IMR-90 (cell line): ENCODE data around the gene TMEM107. TPM values are rescaled to one million over a fixed set of nuclear protein-coding genes. Genes with fewer than 3 reads are reported as not detected.

Experiments
- ATAC-seq: fragments of 200-7000 bp; cut with Tn5 transposase; 2 replicates; pipeline ENCODE4 v1.9.1; 2020; ENCODE audit warnings: low read depth, mild to moderate bottlenecking, moderate library complexity
- BruUV-seq: library from RNA; stranded (reverse); fragments of 400-500 nt; replicated peaks from 2 replicates; lab custom pipeline; 2021; lab: Mats Ljungman, UMichigan
- CTCF ChIA-PET: fragments of 300-600 bp; formaldehyde crosslinking; extraction: SDS; loops from one replicate; lab custom pipeline; 2021; ENCODE audit warnings: antibody characterized with exemption; lab: Yijun Ruan, JAX
- POLR2A ChIA-PET: fragments of 300-600 bp; sonication (Branson Sonifier 250); formaldehyde crosslinking; loops from one replicate; lab custom pipeline; 2022; ENCODE audit warnings: antibody characterized with exemption; ENCODE audit not compliant: unreplicated experiment; lab: Charles Lee
- DNase-seq: peaks from one replicate; pipeline ENCODE4 v3.0.0; 2013
- H2AFZ ChIP-seq: replicated peaks from 2 replicates; pipeline ENCODE3; 2013; ENCODE audit warnings: low read length, mild to moderate bottlenecking; ENCODE audit not compliant: poor library complexity
- H2AK5ac ChIP-seq: 2 replicates; pipeline ENCODE4 v1.6.1; 2013; ENCODE audit warnings: low read depth, low read length, inconsistent platforms
- H2AK9ac ChIP-seq: replicated peaks from 2 replicates; pipeline ENCODE3; 2013; ENCODE audit warnings: mild to moderate bottlenecking, low read depth, low read length, moderate library complexity; ENCODE audit not compliant: poor library complexity
- H2BK120ac ChIP-seq: 2 replicates; pipeline ENCODE4 v1.6.1; 2013; ENCODE audit warnings: low read depth, low read length, inconsistent platforms
- H2BK15ac ChIP-seq: 3 replicates; pipeline ENCODE4 v1.6.1; 2013; ENCODE audit warnings: low read depth, low read length, inconsistent platforms
- H2BK20ac ChIP-seq: 2 replicates; pipeline ENCODE4 v1.6.1; 2013; ENCODE audit warnings: low read depth, mild to moderate bottlenecking, inconsistent platforms, low read length, moderate library complexity
- H2BK5ac ChIP-seq: 2 replicates; pipeline ENCODE4 v1.6.1; 2013; ENCODE audit warnings: mild to moderate bottlenecking, low read depth, low read length, inconsistent platforms; ENCODE audit not compliant: poor library complexity, severe bottlenecking
- H3K14ac ChIP-seq: replicated peaks from 2 replicates; pipeline ENCODE4 v1.6.1; 2013; ENCODE audit warnings: low read depth, low read length, inconsistent platforms
- H3K18ac ChIP-seq: 2 replicates; pipeline ENCODE4 v1.6.1; 2013; ENCODE audit warnings: low read depth, low read length, control low read depth
- H3K23ac ChIP-seq: 2 replicates; pipeline ENCODE4 v1.6.1; 2013; ENCODE audit warnings: low read depth, low read length, inconsistent platforms
- H3K27ac ChIP-seq: 2 replicates; pipeline ENCODE4 v1.5.1; 2013; ENCODE audit warnings: mild to moderate bottlenecking, control low read depth, low read length; ENCODE audit not compliant: insufficient read depth
- H3K27me3 ChIP-seq: 2 replicates; pipeline ENCODE4 v1.6.1; 2013; ENCODE audit warnings: low read length; ENCODE audit not compliant: control insufficient read depth, insufficient read depth
- H3K36me3 ChIP-seq: 2 replicates; pipeline ENCODE4 v1.6.1; 2013; ENCODE audit warnings: low read length, mixed read lengths; ENCODE audit not compliant: control insufficient read depth, insufficient read depth
- H3K4ac ChIP-seq: 2 replicates; pipeline ENCODE4 v1.6.1; 2013; ENCODE audit warnings: low read depth, low read length, inconsistent platforms
- H3K4me1 ChIP-seq: 2 replicates; pipeline ENCODE4 v1.6.1; 2013; ENCODE audit warnings: low read length, mixed read lengths; ENCODE audit not compliant: control insufficient read depth, insufficient read depth
- H3K4me2 ChIP-seq: 2 replicates; pipeline ENCODE4 v1.6.1; 2013; ENCODE audit warnings: low read depth, mild to moderate bottlenecking, control low read depth, low read length, moderate library complexity
- H3K4me3 ChIP-seq: 2 replicates; pipeline ENCODE4 v1.5.1; 2013; ENCODE audit warnings: low read depth, mild to moderate bottlenecking, control low read depth, low read length, moderate library complexity; ENCODE audit not compliant: insufficient read depth
- H3K56ac ChIP-seq: 2 replicates; pipeline ENCODE4 v1.6.1; 2013; ENCODE audit warnings: low read length, inconsistent platforms; ENCODE audit not compliant: insufficient read depth; ENCODE audit errors: extremely low read depth
- H3K79me1 ChIP-seq, 2 experiments: 2 replicates each; pipeline ENCODE4 v1.6.1; 2013; ENCODE audit warnings: low read length in 2 of 2, inconsistent platforms in 1 of 2, low read depth in 1 of 2
- H3K9ac ChIP-seq: 2 replicates; pipeline ENCODE4 v1.6.1; 2013; ENCODE audit warnings: low read depth, low read length, control low read depth
- H3K9me1 ChIP-seq: 2 replicates; pipeline ENCODE4 v1.6.1; 2013; ENCODE audit warnings: low read length, inconsistent platforms; ENCODE audit not compliant: insufficient read depth
- H3K9me3 ChIP-seq: 2 replicates; pipeline ENCODE4 v1.6.1; 2013; ENCODE audit warnings: low read length; ENCODE audit not compliant: control insufficient read depth, insufficient read depth
- H4K20me1 ChIP-seq: 2 replicates; pipeline ENCODE4 v1.6.1; 2013; ENCODE audit warnings: low read length, inconsistent platforms; ENCODE audit not compliant: insufficient read depth
- H4K5ac ChIP-seq: 2 replicates; pipeline ENCODE4 v1.6.1; 2013; ENCODE audit warnings: mild to moderate bottlenecking, low read depth, low read length, control low read depth
- H4K8ac ChIP-seq, 2 experiments: 2 replicates each; pipeline ENCODE4 v1.6.1; 2013; ENCODE audit warnings: low read depth in 2 of 2, low read length in 2 of 2, control low read depth in 1 of 2, inconsistent platforms in 1 of 2
- H4K91ac ChIP-seq: 2 replicates; pipeline ENCODE4 v1.6.1; 2013; ENCODE audit warnings: low read depth, low read length, inconsistent platforms; ENCODE audit not compliant: insufficient read depth
- BHLHE40 ChIP-seq: fragments of 150-350 bp; IDR thresholded peaks from 2 replicates; pipeline ENCODE4 v1.6.1; 2016; ENCODE audit warnings: mild to moderate bottlenecking, low read depth, low read length
- CEBPB ChIP-seq: IDR thresholded peaks from 2 replicates; pipeline ENCODE4 v1.6.1; 2012; ENCODE audit warnings: low read depth, low read length, improper control_type of control experiment
- CHD1 ChIP-seq: IDR thresholded peaks from 2 replicates; pipeline ENCODE4 v1.6.1; 2012; ENCODE audit warnings: low read depth, low read length, improper control_type of control experiment
- CTCF ChIP-seq: conservative IDR thresholded peaks from 2 replicates; pipeline ENCODE4 v1.5.1; 2012; ENCODE audit warnings: mild to moderate bottlenecking, low read depth, low read length, improper control_type of control experiment
- ELK1 ChIP-seq: fragments of 150-350 bp; IDR thresholded peaks from 2 replicates; pipeline ENCODE4 v1.6.1; 2016; ENCODE audit warnings: low read depth, mild to moderate bottlenecking, low read length, moderate library complexity, borderline replicate concordance
- FOS ChIP-seq: fragments of 150-350 bp; IDR thresholded peaks from 2 replicates; pipeline ENCODE4 v1.6.1; 2016; ENCODE audit warnings: low read depth, low read length
- MAFK ChIP-seq: IDR thresholded peaks from 2 replicates; pipeline ENCODE4 v1.6.1; 2012; ENCODE audit warnings: low read depth, low read length, improper control_type of control experiment
- MAZ ChIP-seq: IDR thresholded peaks from 2 replicates; pipeline ENCODE4 v1.6.1; 2012; ENCODE audit warnings: low read depth, mild to moderate bottlenecking, low read length, improper control_type of control experiment, moderate library complexity, borderline replicate concordance
- MXI1 ChIP-seq: IDR thresholded peaks from 2 replicates; pipeline ENCODE4 v1.6.1; 2012; ENCODE audit warnings: low read depth, mild to moderate bottlenecking, low read length, moderate library complexity, borderline replicate concordance
- NFE2L2 ChIP-seq: fragments of 150-350 bp; IDR thresholded peaks from 2 replicates; pipeline ENCODE4 v1.6.1; 2016; ENCODE audit warnings: low read depth, mild to moderate bottlenecking, low read length
- POLR2A ChIP-seq: IDR thresholded peaks from 2 replicates; pipeline ENCODE4 v1.6.1; 2012; ENCODE audit warnings: mild to moderate bottlenecking, low read depth, low read length
- RAD21 ChIP-seq: IDR thresholded peaks from 2 replicates; pipeline ENCODE4 v1.6.1; 2012; ENCODE audit warnings: low read length, improper control_type of control experiment
- RCOR1 ChIP-seq: IDR thresholded peaks from 2 replicates; pipeline ENCODE4 v1.6.1; 2012; ENCODE audit warnings: mild to moderate bottlenecking, low read length, improper control_type of control experiment; ENCODE audit not compliant: insufficient replicate concordance
- RFX5 ChIP-seq: IDR thresholded peaks from 2 replicates; pipeline ENCODE4 v1.8.0; 2012; ENCODE audit warnings: low read depth, mild to moderate bottlenecking, low read length, moderate library complexity
- SMC3 ChIP-seq: fragments of 150-350 bp; IDR thresholded peaks from 2 replicates; pipeline ENCODE4 v1.6.1; 2016; ENCODE audit warnings: low read depth, mild to moderate bottlenecking, antibody characterized with exemption, low read length, moderate library complexity
- USF2 ChIP-seq: fragments of 150-350 bp; IDR thresholded peaks from 2 replicates; pipeline ENCODE4 v1.6.1; 2017; ENCODE audit warnings: mild to moderate bottlenecking, antibody characterized with exemption, low read length, low read depth
- WGBS, 2 experiments: methylation state at CpG; one replicate each; pipeline versions ENCODE4 v1.1.5 to v1.1.7; 2013; ENCODE audit warnings: missing lambda C conversion rate in 2 of 2; ENCODE audit not compliant: insufficient read length in 1 of 2; ENCODE audit errors: extremely low coverage in 2 of 2; 5-methylcytosine and 5-hydroxymethylcytosine counted together
- dilution Hi-C: fragments of 300-500 bp; cut with HindIII; formaldehyde crosslinking; loops from one replicate; pipeline ENCODE4 v1.14.3; 2018; ENCODE audit warnings: low sequenced_read_pairs; ENCODE audit not compliant: unreplicated experiment
- in situ Hi-C: fragments of 300-500 bp; cut with MboI; formaldehyde crosslinking; loops from 3 replicates; pipeline ENCODE4 v1.14.3; 2019; ENCODE audit warnings: low sequenced_read_pairs, inconsistent platforms, mixed read lengths
- intact Hi-C: fragments of 100-400 bp; cut with micrococcal nuclease; formaldehyde crosslinking; loops from 2 replicates; pipeline ENCODE4 v1.10.0; 2022
- polyA plus RNA-seq, 3 experiments: library from polyadenylated mRNA; depleted of rRNA; stranded (reverse); fragments of >200 nt; gene quantifications; 2 replicates each; pipeline ENCODE4 v1.2.3, GENCODE V29; 2012; ENCODE audit warnings: low replicate concordance in 1 of 3
- total RNA-seq: library from RNA; depleted of rRNA; stranded (reverse); fragments of >200 nt; gene quantifications from 2 replicates; pipeline ENCODE4 v1.2.3, GENCODE V29; 2012

Gene TMEM107
- total and polyA plus RNA-seq, 2 of the 4 experiments (the other 2 are of a cell fraction), result 12.9 to 14.3 TPM

GRCh38 chr17:8166731-8167130 is 9.4 kb downstream of the TMEM107 start:
- peaks cover 4% of the 10 kb centered on the region for H4K20me1 ChIP-seq
- H3K36me3 ChIP-seq, result no peaks in the 10 kb centered on the region
- H3K79me1 ChIP-seq, result peaks cover 10 to 14% of the 10 kb centered on the region in 2 experiments
- H3K4ac ChIP-seq, result no peak overlapping the region
- H3K14ac ChIP-seq, result no peak overlapping the region
- H3K18ac ChIP-seq, result no peak overlapping the region
- no peak overlapping the region for H4K91ac ChIP-seq
- in situ Hi-C loops, result loop anchor here (25.0 kb wide), 1 partner anchor 929 kb away; the partner anchor contains the start of genes DVL2, GABARAP and PHF23
- no peak overlapping the region for H3K9ac ChIP-seq
- no peak overlapping the region for H4K8ac ChIP-seq
- no peaks in the 10 kb centered on the region for H3K27me3 ChIP-seq
- no peak overlapping the region for H2BK5ac ChIP-seq
- H2BK20ac ChIP-seq, result no peak overlapping the region
- H4K5ac ChIP-seq, result no peak overlapping the region
- ATAC-seq (no peak), DNase-seq (no peak)
- H3K9me3 ChIP-seq, result no peaks in the 10 kb centered on the region
- no peak overlapping the region for H3K27ac ChIP-seq
- no peak overlapping the region for H3K56ac ChIP-seq
- H2AK9ac ChIP-seq, result no peak overlapping the region
- no peak overlapping the region for H2BK120ac ChIP-seq
- intact Hi-C loops, result no loop called here
- H3K4me1 ChIP-seq, result peaks cover 19% of the 10 kb centered on the region
- BruUV-seq, result no TSS peak
- WGBS, 2 experiments, result 83% methylated on average over 3 of the region's 6 CpGs; no CpG with 5 or more reads in 1 of the 2 experiments
- H2AFZ ChIP-seq, result no peak overlapping the region
- no peak overlapping the region; the same call in 1 of the 2 replicates for H2AK5ac ChIP-seq
- ChIA-PET POLR2A (no interaction called here), CTCF (no interaction called here)
- H3K23ac ChIP-seq, result no peak overlapping the region
- H2BK15ac ChIP-seq, result no peak overlapping the region
- TF ChIP-seq CEBPB (no peak), FOS (no peak), SMC3 (no peak), MXI1 (no peak), POLR2A (no peak), USF2 (no peak), RFX5 (no peak), BHLHE40 (no peak), MAFK (no peak), ELK1 (no peak), NFE2L2 (no peak), RCOR1 (no peak), MAZ (no peak), CTCF (no peak), RAD21 (no peak), CHD1 (no peak)
- no peak overlapping the region for H3K4me3 ChIP-seq
- dilution Hi-C loops, result no loop called here
- H3K4me2 ChIP-seq, result no peak overlapping the region
- H3K9me1 ChIP-seq, result peaks cover 5% of the 10 kb centered on the region
